Measurements from ENCODE around the gene TMEM242. TPM values are rescaled to one million over a fixed set of nuclear protein-coding genes. Genes with fewer than 3 reads are reported as not detected.

The TMEM242 gene
- total RNA-seq, 1 donor from 2014 or later = 9.6 TPM

- peak; percentile 59 for DNase-seq (ENCODE audit: low spot score)
Measured at GRCh38 chr6:157290797-157291196, 32.5 kb downstream of the TMEM242 start.

GRCh38 chr6:157289764-157290163 lies 33.6 kb downstream of the TMEM242 start:
- peak; percentile 71 for DNase-seq (ENCODE audit: low spot score)

GRCh38 chr6:157288575-157288974 lies 34.7 kb downstream of the TMEM242 start:
- peak; percentile 67 for DNase-seq (ENCODE audit: low spot score)

- peak; percentile 41 for DNase-seq (ENCODE audit: low spot score)
Measured at GRCh38 chr6:157287923-157288322, 35.4 kb downstream of the TMEM242 start.

GRCh38 chr6:157287247-157287850 lies 36.0 kb downstream of the TMEM242 start:
- DNase-seq (ENCODE audit: low spot score) = peak; percentile 20

- DNase-seq (ENCODE audit: low spot score) = peak; percentile 60
Measured at GRCh38 chr6:157285422-157285779, 37.9 kb downstream of the TMEM242 start.

- peak; percentile 68 for DNase-seq (ENCODE audit: low spot score)
Measured at GRCh38 chr6:157284738-157285421, 38.4 kb downstream of the TMEM242 start.

- peak; percentile 75 for DNase-seq (ENCODE audit: low spot score)
Measured at GRCh38 chr6:157283900-157284737, 39.2 kb downstream of the TMEM242 start.

- DNase-seq (ENCODE audit: low spot score) = peak; percentile 67
Measured at GRCh38 chr6:157283330-157283898, 39.9 kb downstream of the TMEM242 start.

GRCh38 chr6:157282284-157282683 lies 41.0 kb downstream of the TMEM242 start:
- DNase-seq (ENCODE audit: low spot score) = peak; percentile 24

GRCh38 chr6:157281570-157281969 lies 41.7 kb downstream of the TMEM242 start:
- DNase-seq (ENCODE audit: low spot score) = peak; percentile 84

- DNase-seq (ENCODE audit: low spot score) = peak; percentile 55
Measured at GRCh38 chr6:157280947-157281346, 42.4 kb downstream of the TMEM242 start.

- peak; percentile 55 for DNase-seq (ENCODE audit: low spot score)
Measured at GRCh38 chr6:157280157-157280556, 43.2 kb downstream of the TMEM242 start.

- peak; percentile 83 for DNase-seq (ENCODE audit: low spot score)
Measured at GRCh38 chr6:157278171-157278570, 45.1 kb downstream of the TMEM242 start.

GRCh38 chr6:157276731-157277130 lies 46.6 kb downstream of the TMEM242 start:
- DNase-seq (ENCODE audit: low spot score) = peak; percentile 18

GRCh38 chr6:157276134-157276532 lies 47.2 kb downstream of the TMEM242 start:
- peak; percentile 20 for DNase-seq (ENCODE audit: low spot score)

- DNase-seq (ENCODE audit: low spot score) = peak; percentile 94
Measured at GRCh38 chr6:157274471-157275226, 48.7 kb downstream of the TMEM242 start.

GRCh38 chr6:157273756-157274470 lies 49.4 kb downstream of the TMEM242 start:
- DNase-seq (ENCODE audit: low spot score) = peak; percentile 88

GRCh38 chr6:157272866-157273755 lies 50.2 kb downstream of the TMEM242 start:
- DNase-seq (ENCODE audit: low spot score) = peak; percentile 72

All from mesenteric fat pad (tissue), 1 donor.